Osteocyte (in vitro differentiated cells): ENCODE data around the gene LENG8. TPM values are rescaled to one million over a fixed set of nuclear protein-coding genes. Genes with fewer than 3 reads are reported as not detected.

Experiments
- DNase-seq: peaks from one replicate; pipeline ENCODE4 v3.0.0; 2021; ENCODE audit warnings: mixed read lengths; ENCODE audit not compliant: unreplicated experiment; ENCODE audit errors: extremely low spot score
- H3K27ac Mint-ChIP-seq: one replicate; pipeline ENCODE4 v1.8.0; 2021; ENCODE audit warnings: mild to moderate bottlenecking, mixed read lengths; ENCODE audit not compliant: unreplicated experiment
- H3K27me3 Mint-ChIP-seq: one replicate; pipeline ENCODE4 v1.8.0; 2021; ENCODE audit warnings: mixed read lengths; ENCODE audit not compliant: unreplicated experiment
- H3K36me3 Mint-ChIP-seq: one replicate; pipeline ENCODE4 v1.8.0; 2021; ENCODE audit warnings: mixed read lengths; ENCODE audit not compliant: unreplicated experiment
- H3K4me1 Mint-ChIP-seq: one replicate; pipeline ENCODE4 v1.8.0; 2021; ENCODE audit warnings: mixed read lengths; ENCODE audit not compliant: unreplicated experiment
- H3K4me3 Mint-ChIP-seq: one replicate; pipeline ENCODE4 v1.8.0; 2021; ENCODE audit warnings: mild to moderate bottlenecking, moderate library complexity, mixed read lengths; ENCODE audit not compliant: unreplicated experiment
- H3K9me3 Mint-ChIP-seq: one replicate; pipeline ENCODE4 v1.8.0; 2021; ENCODE audit warnings: mixed read lengths; ENCODE audit not compliant: unreplicated experiment
- total RNA-seq: library from RNA; stranded (reverse); gene quantifications from 2 replicates; pipeline ENCODE4 v1.2.1, GENCODE V29; 2021
- TF ChIP-seq, protein P1 (sequence below): fragments of 200-600 bp; sonication (generic); IDR thresholded peaks from 2 replicates; pipeline ENCODE4 v1.5.0; 2021; ENCODE audit warnings: antibody characterized with exemption, mild to moderate bottlenecking, moderate library complexity

Gene LENG8
- total RNA-seq, 1 donor from 2014 or later, result 192 TPM

- Mint-ChIP-seq H3K4me3 (no peak overlapping the region), H3K9me3 (peaks cover 4% of the 10 kb centered on the region), H3K36me3 (no peaks in the 10 kb centered on the region), H3K27me3 (peaks cover 5% of the 10 kb centered on the region), H3K4me1 (no peaks in the 10 kb centered on the region), H3K27ac (no peak overlapping the region)
- TF ChIP-seq, protein P1, sequence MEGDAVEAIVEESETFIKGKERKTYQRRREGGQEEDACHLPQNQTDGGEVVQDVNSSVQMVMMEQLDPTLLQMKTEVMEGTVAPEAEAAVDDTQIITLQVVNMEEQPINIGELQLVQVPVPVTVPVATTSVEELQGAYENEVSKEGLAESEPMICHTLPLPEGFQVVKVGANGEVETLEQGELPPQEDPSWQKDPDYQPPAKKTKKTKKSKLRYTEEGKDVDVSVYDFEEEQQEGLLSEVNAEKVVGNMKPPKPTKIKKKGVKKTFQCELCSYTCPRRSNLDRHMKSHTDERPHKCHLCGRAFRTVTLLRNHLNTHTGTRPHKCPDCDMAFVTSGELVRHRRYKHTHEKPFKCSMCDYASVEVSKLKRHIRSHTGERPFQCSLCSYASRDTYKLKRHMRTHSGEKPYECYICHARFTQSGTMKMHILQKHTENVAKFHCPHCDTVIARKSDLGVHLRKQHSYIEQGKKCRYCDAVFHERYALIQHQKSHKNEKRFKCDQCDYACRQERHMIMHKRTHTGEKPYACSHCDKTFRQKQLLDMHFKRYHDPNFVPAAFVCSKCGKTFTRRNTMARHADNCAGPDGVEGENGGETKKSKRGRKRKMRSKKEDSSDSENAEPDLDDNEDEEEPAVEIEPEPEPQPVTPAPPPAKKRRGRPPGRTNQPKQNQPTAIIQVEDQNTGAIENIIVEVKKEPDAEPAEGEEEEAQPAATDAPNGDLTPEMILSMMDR, result no peak
- DNase-seq, result no peak
Measured at GRCh38 chr19:54408456-54409026, 40.5 kb upstream of the LENG8 start.

DNA sequence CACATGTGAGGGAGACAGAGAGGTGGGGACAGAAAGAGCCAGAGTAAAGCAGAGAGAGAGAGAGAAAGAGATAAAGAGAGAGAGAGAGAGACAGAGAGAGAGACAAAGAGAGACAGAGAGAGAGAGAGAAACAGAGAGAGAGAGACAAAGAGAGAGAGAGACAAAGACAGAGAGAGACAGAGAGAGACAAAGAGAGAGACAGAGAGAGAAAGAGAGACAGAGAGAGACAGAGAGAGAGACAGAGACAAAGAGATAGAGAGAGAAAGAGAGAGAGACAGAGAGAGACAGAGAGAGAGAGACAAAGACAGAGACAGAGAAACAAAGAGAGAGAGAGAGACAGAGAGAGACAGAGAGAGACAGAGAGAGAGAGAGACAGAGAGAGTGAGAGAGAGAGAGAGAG, 38.0 kb upstream of the LENG8 start:
- Mint-ChIP-seq H3K27ac (no peak overlapping the region), H3K4me3 (no peak overlapping the region), H3K9me3 (peaks cover 4% of the 10 kb centered on the region), H3K4me1 (no peaks in the 10 kb centered on the region), H3K27me3 (peaks cover 9% of the 10 kb centered on the region), H3K36me3 (no peaks in the 10 kb centered on the region)
- DNase-seq, result no peak
- TF ChIP-seq, protein P1, result no peak

- H3K4me1 Mint-ChIP-seq, result no peaks in the 10 kb centered on the region
- H3K9me3 Mint-ChIP-seq, result no peaks in the 10 kb centered on the region
- H3K27me3 Mint-ChIP-seq, result peaks cover 19% of the 10 kb centered on the region
- no peaks in the 10 kb centered on the region for H3K36me3 Mint-ChIP-seq
- no peak overlapping the region for H3K27ac Mint-ChIP-seq
- no peak overlapping the region for H3K4me3 Mint-ChIP-seq
- no peak for DNase-seq
- TF ChIP-seq, protein P1, result no peak
Measured at GRCh38 chr19:54412877-54413276, 36.1 kb upstream of the LENG8 start.

- no peaks in the 10 kb centered on the region for H3K9me3 Mint-ChIP-seq
- no peak for DNase-seq
- no peak overlapping the region for H3K27ac Mint-ChIP-seq
- H3K4me3 Mint-ChIP-seq, result no peak overlapping the region
- TF ChIP-seq, protein P1, result no peak
- H3K4me1 Mint-ChIP-seq, result peaks cover 4% of the 10 kb centered on the region
- H3K27me3 Mint-ChIP-seq, result peaks cover 23% of the 10 kb centered on the region
- H3K36me3 Mint-ChIP-seq, result no peaks in the 10 kb centered on the region
Measured at GRCh38 chr19:54414156-54414555, 34.8 kb upstream of the LENG8 start.

GRCh38 chr19:54415208-54415900, 33.6 kb upstream of the LENG8 start, which contains the start of gene TTYH1:
TSS of gene TTYH1 (plus strand) at chr19:54415464. CDS start at chr19:54415553, 89 bp downstream.
- TF ChIP-seq, protein P1, result peak; percentile 48
- no peaks in the 10 kb centered on the region for H3K36me3 Mint-ChIP-seq
- no peak within 1 kb of the TSS for H3K27ac Mint-ChIP-seq
- H3K27me3 Mint-ChIP-seq, result peaks cover 29% of the 10 kb centered on the region
- no peak within 1 kb of the TSS for H3K4me3 Mint-ChIP-seq
- no peak for DNase-seq
- no peaks in the 10 kb centered on the region for H3K9me3 Mint-ChIP-seq
- H3K4me1 Mint-ChIP-seq, result peaks cover 4% of the 10 kb centered on the region
